ENCODE results near the gene PIP4K2A. TPM values are rescaled to one million over a fixed set of nuclear protein-coding genes. Genes with fewer than 3 reads are reported as not detected.

Gene PIP4K2A
- total and polyA plus RNA-seq, 7 donors = 2.3 to 9.7 (median 6.4) TPM

- Histone ChIP-seq H3K27me3 (ENCODE audit: insufficient read depth in 3 of 3, low read length in 2 of 3) (no peaks in the 10 kb centered on the region), H3K36me3 (ENCODE audit: insufficient read depth in 1 of 2, low read depth in 1 of 2) (no peaks in the 10 kb centered on the region), H3K27ac (no peak overlapping the region), H3K4me3 (no peak overlapping the region), H3K4me1 (no peaks in the 10 kb centered on the region), H3K9me3 (no peaks in the 10 kb centered on the region)
- no peak for TF ChIP-seq CTCF (IDR thresholded peaks at IDR 0.05)
- no peak for ATAC-seq
- WGBS, 3 donors = 91 to 96% (median 91%) methylated on average over 3 of the region's 3 CpGs
- DNase-seq = no peak
- intact Hi-C loops (cut with DNase I) = no loop called here
Observed at GRCh38 chr10:22603581-22603980, 110.8 kb downstream of the PIP4K2A start.

DNA sequence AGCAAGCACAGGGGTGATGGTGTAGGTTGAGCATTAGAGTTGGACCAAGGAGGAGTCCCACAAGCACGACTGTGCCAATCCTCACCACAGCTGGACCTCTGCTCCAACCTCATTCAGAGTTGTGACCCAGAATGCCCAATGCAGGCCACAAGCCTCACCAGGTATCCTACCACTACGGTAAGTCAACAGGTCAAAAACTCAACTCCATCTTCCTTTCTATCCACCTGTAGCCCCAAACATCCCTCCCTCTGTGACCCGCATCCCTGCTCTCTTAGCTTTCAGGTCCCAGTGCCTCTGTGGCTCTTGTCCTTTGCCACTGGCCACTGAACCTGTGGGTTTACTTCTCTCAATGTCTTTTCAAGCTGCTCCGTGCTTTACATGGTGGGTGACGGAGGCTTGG lies 112.8 kb downstream of the PIP4K2A start:
- Histone ChIP-seq H3K4me3 (no peak overlapping the region), H3K27me3 (ENCODE audit: insufficient read depth in 3 of 3, low read length in 2 of 3) (no peaks in the 10 kb centered on the region), H3K27ac (no peak overlapping the region), H3K36me3 (ENCODE audit: insufficient read depth in 1 of 2, low read depth in 1 of 2) (no peaks in the 10 kb centered on the region), H3K4me1 (no peaks in the 10 kb centered on the region), H3K9me3 (no peaks in the 10 kb centered on the region)
- 95 to 97% (median 95%) methylated on average over 5 of the region's 5 CpGs for WGBS, 3 donors
- DNase-seq (no peak), ATAC-seq (no peak)
- intact Hi-C loops (cut with DNase I) = no loop called here
- TF ChIP-seq CTCF (IDR thresholded peaks at IDR 0.05) = no peak

GRCh38 chr10:22599636-22600228 lies 114.6 kb downstream of the PIP4K2A start:
- 85 to 90% (median 86%) methylated on average over 11 of the region's 11 CpGs for WGBS, 3 donors
- Histone ChIP-seq H3K9me3 (no peaks in the 10 kb centered on the region), H3K4me1 (no peaks in the 10 kb centered on the region), H3K4me3 (no peak overlapping the region), H3K27me3 (ENCODE audit: insufficient read depth in 3 of 3, low read length in 2 of 3) (no peaks in the 10 kb centered on the region), H3K27ac (no peak overlapping the region), H3K36me3 (ENCODE audit: insufficient read depth in 1 of 2, low read depth in 1 of 2) (no peaks in the 10 kb centered on the region)
- no peak for TF ChIP-seq CTCF (IDR thresholded peaks at IDR 0.05)
- intact Hi-C loops (cut with DNase I) = no loop called here
- no peak for DNase-seq
- ATAC-seq = no peak

DNA sequence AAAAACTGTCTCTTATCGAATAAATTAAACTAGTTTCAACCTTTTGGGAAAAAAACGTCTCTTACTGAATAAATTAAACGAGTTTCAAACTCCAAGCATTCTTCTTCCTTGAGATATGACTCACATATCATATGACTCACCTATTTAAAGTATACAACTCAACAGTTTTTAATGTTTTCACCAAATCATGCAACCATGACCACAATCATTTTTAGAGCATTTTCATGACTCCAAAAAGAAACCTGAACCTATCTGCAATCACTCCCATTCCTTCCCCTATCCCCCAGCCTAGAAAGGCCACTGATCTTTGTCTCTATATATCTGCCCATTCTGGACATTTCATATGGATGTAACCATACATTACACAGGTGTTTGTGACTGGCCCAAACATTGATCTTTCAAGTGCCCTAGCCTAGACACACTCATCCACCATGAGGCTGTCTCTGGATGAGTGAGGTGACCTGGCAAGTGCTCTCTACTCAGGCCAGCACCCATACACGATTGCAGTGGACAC lies 115.3 kb downstream of the PIP4K2A start:
- 78 to 84% (median 78%) methylated on average over 4 of the region's 4 CpGs for WGBS, 3 donors
- no peaks in the 10 kb centered on the region for H3K36me3 ChIP-seq (ENCODE audit: insufficient read depth in 1 of 2, low read depth in 1 of 2)
- H3K4me3 ChIP-seq = no peak overlapping the region
- intact Hi-C loops (cut with DNase I) = no loop called here
- no peaks in the 10 kb centered on the region for H3K9me3 ChIP-seq
- no peaks in the 10 kb centered on the region for H3K4me1 ChIP-seq
- DNase-seq (no peak), ATAC-seq (no peak)
- TF ChIP-seq CTCF (IDR thresholded peaks at IDR 0.05) = no peak
- no peaks in the 10 kb centered on the region for H3K27me3 ChIP-seq (ENCODE audit: insufficient read depth in 3 of 3, low read length in 2 of 3)
- H3K27ac ChIP-seq = no peak overlapping the region

GRCh38 chr10:22598478-22598877 lies 115.9 kb downstream of the PIP4K2A start:
- H3K36me3 ChIP-seq (ENCODE audit: insufficient read depth in 1 of 2, low read depth in 1 of 2) = no peaks in the 10 kb centered on the region
- H3K27ac ChIP-seq = no peak overlapping the region
- H3K9me3 ChIP-seq = no peaks in the 10 kb centered on the region
- no peaks in the 10 kb centered on the region for H3K27me3 ChIP-seq (ENCODE audit: insufficient read depth in 3 of 3, low read length in 2 of 3)
- intact Hi-C loops (cut with DNase I) = no loop called here
- H3K4me1 ChIP-seq = no peaks in the 10 kb centered on the region
- ATAC-seq = no peak
- no peak overlapping the region for H3K4me3 ChIP-seq
- TF ChIP-seq CTCF (IDR thresholded peaks at IDR 0.05) = no peak
- WGBS, 3 donors = 86 to 89% (median 87%) methylated on average over 3 of the region's 3 CpGs
- no peak for DNase-seq

Data from psoas muscle (tissue), 8 donors.